Measurements from ENCODE around the gene NEDD9. TPM values are rescaled to one million over a fixed set of nuclear protein-coding genes. Genes with fewer than 3 reads are reported as not detected.

Gene NEDD9
- polyA plus RNA-seq, 1 of the 3 experiments (the other 2 are of a cell fraction) = 7.4 TPM

DNA sequence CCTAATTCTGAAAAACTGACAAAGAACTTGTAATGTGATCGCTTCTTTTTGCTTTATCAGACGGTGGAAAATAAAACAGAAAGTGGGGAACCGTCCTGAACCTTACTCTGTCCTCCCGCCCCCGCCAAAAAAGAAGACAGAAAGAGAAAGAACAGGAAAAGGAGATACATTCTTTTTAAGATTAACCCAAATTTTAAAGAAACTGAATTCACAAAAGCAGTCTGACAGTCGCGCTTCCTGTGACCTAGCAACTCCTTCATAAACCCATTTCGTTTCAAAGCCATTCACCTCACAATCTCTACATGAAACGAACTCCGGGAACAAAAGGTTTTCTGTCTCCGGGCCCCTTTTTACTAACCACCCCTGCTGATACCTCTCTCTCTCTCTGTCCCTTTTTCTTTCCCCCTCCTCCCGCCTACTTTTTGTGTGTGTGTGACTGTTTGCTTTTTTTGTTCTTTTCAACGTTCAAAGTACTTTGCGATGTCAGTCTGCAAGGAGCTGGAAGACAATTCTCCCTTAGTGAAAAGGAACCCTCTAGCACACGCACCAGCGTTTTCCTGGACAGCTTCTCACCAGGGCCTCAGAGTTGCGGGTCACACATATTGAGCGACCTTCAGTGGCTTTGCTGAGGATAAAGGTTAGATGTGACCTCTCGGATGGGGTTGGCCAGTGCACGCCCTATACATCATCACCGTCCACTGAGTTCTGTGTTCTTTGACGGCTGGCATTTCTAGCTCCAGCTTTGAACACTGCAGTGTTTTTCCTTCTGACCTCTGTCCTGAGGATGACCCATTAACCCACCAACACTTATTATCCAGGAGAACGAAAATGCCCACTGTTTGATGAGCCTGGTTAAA lies 530 bp upstream of the NEDD9 start:
- Histone ChIP-seq H4K20me1 (ENCODE audit: insufficient read depth) (no peaks in the 10 kb centered on the region), H3K9me2 (no peaks in the 10 kb centered on the region), H3K4me1 (ENCODE audit: control insufficient read depth in 1 of 2, insufficient read depth in 2 of 2, low read depth in 1 of 2, low read length in 1 of 2) (peaks cover 27 to 29% of the 10 kb centered on the region in 2 experiments), H3F3A (replicated peaks; ENCODE audit: insufficient read depth) (peaks cover 19% of the 10 kb centered on the region), H3K36me3 (replicated peaks in 1 of 2; ENCODE audit: control insufficient read depth in 1 of 2, insufficient read depth in 2 of 2, low read length in 1 of 2) (peaks cover 0 to 4% of the 10 kb centered on the region in 2 experiments), H3K9me3 (no peaks in the 10 kb centered on the region), H3K4me2 (peak overlapping the region; percentile 62), H3K27ac (ENCODE audit: low read depth in 2 of 2, low read length in 1 of 2) (peak overlapping the region; percentile 89 to 90), H3K9ac (peak overlapping the region; percentile 79), H2AFZ (ENCODE audit: low read depth) (peak overlapping the region; percentile 72), H3K79me2 (ENCODE audit: insufficient read depth) (peaks cover 43% of the 10 kb centered on the region), H3K4me3 (ENCODE audit: low read depth in 2 of 2, low read length in 1 of 2) (peak overlapping the region; percentile 75 to 91), H3K27me3 (ENCODE audit: insufficient read depth) (no peaks in the 10 kb centered on the region)
- ChIA-PET CTCF (interaction anchor here (0.6 to 2.2 kb wide), 6 partner anchors 9 to 1858 kb away, joined by 3 to 7 read pairs (median 4); no protein-coding TSS in a partner anchor), POLR2A (interaction anchor here (0.5 to 3.7 kb wide), 11 partner anchors 11 to 263 kb away, joined by 3 to 23 read pairs (median 4); no protein-coding TSS in a partner anchor)
- 46% methylated on average over 23 of the region's 23 CpGs for WGBS (ENCODE audit: low lambda C conversion rate)
- DNase-seq = no peak
- TF ChIP-seq, protein P1, sequence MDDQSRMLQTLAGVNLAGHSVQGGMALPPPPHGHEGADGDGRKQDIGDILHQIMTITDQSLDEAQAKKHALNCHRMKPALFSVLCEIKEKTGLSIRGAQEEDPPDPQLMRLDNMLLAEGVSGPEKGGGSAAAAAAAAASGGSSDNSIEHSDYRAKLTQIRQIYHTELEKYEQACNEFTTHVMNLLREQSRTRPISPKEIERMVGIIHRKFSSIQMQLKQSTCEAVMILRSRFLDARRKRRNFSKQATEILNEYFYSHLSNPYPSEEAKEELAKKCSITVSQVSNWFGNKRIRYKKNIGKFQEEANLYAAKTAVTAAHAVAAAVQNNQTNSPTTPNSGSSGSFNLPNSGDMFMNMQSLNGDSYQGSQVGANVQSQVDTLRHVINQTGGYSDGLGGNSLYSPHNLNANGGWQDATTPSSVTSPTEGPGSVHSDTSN (IDR thresholded peaks at IDR 0.05) = peak; percentile 1; the same call in 1 of the 2 replicates
- TF ChIP-seq, protein P2, sequence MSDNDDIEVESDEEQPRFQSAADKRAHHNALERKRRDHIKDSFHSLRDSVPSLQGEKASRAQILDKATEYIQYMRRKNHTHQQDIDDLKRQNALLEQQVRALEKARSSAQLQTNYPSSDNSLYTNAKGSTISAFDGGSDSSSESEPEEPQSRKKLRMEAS (IDR thresholded peaks at IDR 0.05; ENCODE audit: low read depth) = no peak

DNA sequence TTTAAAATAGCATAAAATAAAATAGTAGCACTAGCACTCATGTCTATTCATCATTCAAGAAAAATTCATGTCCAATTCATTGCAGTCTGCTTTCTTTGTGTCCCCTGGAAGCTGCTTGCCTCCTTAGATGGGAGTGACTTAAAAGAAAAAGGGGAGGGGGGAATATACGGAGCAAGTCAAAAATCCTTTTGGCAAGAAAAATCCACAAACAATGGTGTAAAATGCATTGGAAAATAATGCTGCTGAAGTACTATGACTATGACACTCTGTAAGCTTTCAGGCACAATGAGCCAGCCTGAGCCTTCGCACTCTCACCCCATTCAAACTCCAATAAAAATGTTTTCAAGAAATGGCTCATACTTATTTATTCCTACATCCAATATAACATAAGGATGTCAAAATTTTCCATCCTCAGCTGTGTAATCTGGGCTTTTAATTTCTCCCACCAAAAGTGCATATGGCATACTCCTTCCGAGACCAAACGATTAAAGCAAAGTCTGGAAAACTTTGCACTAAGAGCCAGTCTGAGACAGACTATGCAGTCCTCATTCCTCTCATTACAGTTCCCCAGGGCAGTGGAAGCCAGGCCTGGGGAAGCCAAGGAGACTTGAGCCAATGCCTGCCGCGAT lies 790 bp downstream of the NEDD9 start:
- Histone ChIP-seq H3K4me1 (ENCODE audit: control insufficient read depth in 1 of 2, insufficient read depth in 2 of 2, low read depth in 1 of 2, low read length in 1 of 2) (peaks cover 27 to 29% of the 10 kb centered on the region in 2 experiments), H3K9ac (peak overlapping the region; percentile 79), H3F3A (replicated peaks; ENCODE audit: insufficient read depth) (peaks cover 20% of the 10 kb centered on the region), H3K9me3 (no peaks in the 10 kb centered on the region), H3K4me3 (ENCODE audit: low read depth in 2 of 2, low read length in 1 of 2) (peak overlapping the region; percentile 75 to 91), H3K4me2 (peak overlapping the region; percentile 62), H3K27me3 (ENCODE audit: insufficient read depth) (no peaks in the 10 kb centered on the region), H2AFZ (ENCODE audit: low read depth) (no peak overlapping the region), H3K79me2 (ENCODE audit: insufficient read depth) (peaks cover 57% of the 10 kb centered on the region), H3K9me2 (no peaks in the 10 kb centered on the region), H3K27ac (ENCODE audit: low read depth in 2 of 2, low read length in 1 of 2) (peak overlapping the region; percentile 78 to 90), H4K20me1 (ENCODE audit: insufficient read depth) (no peaks in the 10 kb centered on the region), H3K36me3 (replicated peaks in 1 of 2; ENCODE audit: control insufficient read depth in 1 of 2, insufficient read depth in 2 of 2, low read length in 1 of 2) (peaks cover 0 to 6% of the 10 kb centered on the region in 2 experiments)
- no peak for TF ChIP-seq EZH2phosphoT487 (IDR thresholded peaks at IDR 0.05; ENCODE audit: borderline replicate concordance, low read depth)
- no peak for TF ChIP-seq FOSL2 (IDR thresholded peaks at IDR 0.05; ENCODE audit: borderline replicate concordance, low read depth)
- no peak for TF ChIP-seq FOXJ3 (CRISPR knock-in tag; IDR thresholded peaks at IDR 0.05)
- TF ChIP-seq, protein P1 (IDR thresholded peaks at IDR 0.05) = no peak
- no peak for TF ChIP-seq SIN3A (IDR thresholded peaks at IDR 0.05; ENCODE audit: borderline replicate concordance, low read depth, low read length)
- TF ChIP-seq MXI1 (IDR thresholded peaks at IDR 0.05; ENCODE audit: low read depth, low read length) = no peak; the same call in 1 of the 2 replicates
- no peak for TF ChIP-seq TCF12 (IDR thresholded peaks at IDR 0.05)
- TF ChIP-seq NFIC (IDR thresholded peaks at IDR 0.05; ENCODE audit: borderline replicate concordance) = no peak
- TF ChIP-seq POLR2AphosphoS5 (IDR thresholded peaks at IDR 0.05; ENCODE audit: low read depth, low read length) = no peak
- no peak for TF ChIP-seq YY1 (IDR thresholded peaks at IDR 0.05; ENCODE audit: low read depth)
- no peak for TF ChIP-seq RXRA (IDR thresholded peaks at IDR 0.05; ENCODE audit: borderline replicate concordance, low read depth)
- TF ChIP-seq, protein P2 (IDR thresholded peaks at IDR 0.05; ENCODE audit: low read depth) = no peak
- TF ChIP-seq GABPA (IDR thresholded peaks at IDR 0.05; ENCODE audit: low read depth) = no peak
- TF ChIP-seq EP300 (IDR thresholded peaks at IDR 0.05; ENCODE audit: borderline replicate concordance in 1 of 2, low read depth in 1 of 2, low read length in 1 of 2) = no peak
- TF ChIP-seq, protein P3, sequence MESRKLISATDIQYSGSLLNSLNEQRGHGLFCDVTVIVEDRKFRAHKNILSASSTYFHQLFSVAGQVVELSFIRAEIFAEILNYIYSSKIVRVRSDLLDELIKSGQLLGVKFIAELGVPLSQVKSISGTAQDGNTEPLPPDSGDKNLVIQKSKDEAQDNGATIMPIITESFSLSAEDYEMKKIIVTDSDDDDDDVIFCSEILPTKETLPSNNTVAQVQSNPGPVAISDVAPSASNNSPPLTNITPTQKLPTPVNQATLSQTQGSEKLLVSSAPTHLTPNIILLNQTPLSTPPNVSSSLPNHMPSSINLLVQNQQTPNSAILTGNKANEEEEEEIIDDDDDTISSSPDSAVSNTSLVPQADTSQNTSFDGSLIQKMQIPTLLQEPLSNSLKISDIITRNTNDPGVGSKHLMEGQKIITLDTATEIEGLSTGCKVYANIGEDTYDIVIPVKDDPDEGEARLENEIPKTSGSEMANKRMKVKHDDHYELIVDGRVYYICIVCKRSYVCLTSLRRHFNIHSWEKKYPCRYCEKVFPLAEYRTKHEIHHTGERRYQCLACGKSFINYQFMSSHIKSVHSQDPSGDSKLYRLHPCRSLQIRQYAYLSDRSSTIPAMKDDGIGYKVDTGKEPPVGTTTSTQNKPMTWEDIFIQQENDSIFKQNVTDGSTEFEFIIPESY (IDR thresholded peaks at IDR 0.05; ENCODE audit: borderline replicate concordance, low read depth) = no peak
- no peak for TF ChIP-seq SMC3 (IDR thresholded peaks at IDR 0.05; ENCODE audit: low read depth, low read length)
- 8% methylated on average over 6 of the region's 6 CpGs for WGBS (ENCODE audit: low lambda C conversion rate)
- POLR2A ChIA-PET = interaction anchor here (0.7 to 3.7 kb wide), 5 partner anchors 10 to 39 kb away, joined by 3 to 23 read pairs (median 6); no protein-coding TSS in a partner anchor
- DNase-seq = no peak
- CTCF ChIA-PET = interaction anchor here (0.6 to 2.5 kb wide), 7 partner anchors 10 to 265 kb away, joined by 3 to 19 read pairs (median 3); no protein-coding TSS in a partner anchor
